Urothelium cell line (cell line): ENCODE measurements around the gene AKAIN1.

ENCODE experiments used
- DNase-seq: peaks from one replicate; pipeline ENCODE4 v3.0.0; 2011; ENCODE audit warnings: low spot score, mixed read lengths
- FAIRE-seq: peaks from 2 replicates; lab custom pipeline; 2011; peaks lifted over from hg19 to GRCh38; lab: Jason Lieb, UNC

AKAIN1 gene

GRCh38 chr18:5197032-5197434, at the start of gene AKAIN1:
TSS of gene AKAIN1 (minus strand) at chr18:5197257. CDS start at chr18:5197053, 204 bp downstream.
- DNase-seq (peak; percentile 93), FAIRE-seq (peak; percentile 86)

GRCh38 chr18:5244941-5245340, 47.9 kb upstream of the AKAIN1 start:
- no peak for DNase-seq

GRCh38 chr18:5239447-5239846, 42.4 kb upstream of the AKAIN1 start:
- no peak for FAIRE-seq
- no peak for DNase-seq

More at GRCh38 chr18:5244941-5245340, 47.9 kb upstream of the AKAIN1 start:
- FAIRE-seq: no peak

GRCh38 chr18:5238371-5238976, 41.4 kb upstream of the AKAIN1 start:
- FAIRE-seq (no peak), DNase-seq (peak; percentile 37)

- DNase-seq: peak; percentile 96
- FAIRE-seq: peak; percentile 99
Measured at GRCh38 chr18:5237723-5238370, 40.8 kb upstream of the AKAIN1 start.

- FAIRE-seq: peak; percentile 86
Measured at GRCh38 chr18:5237083-5237722, 40.1 kb upstream of the AKAIN1 start.

GRCh38 chr18:5214583-5215351, 17.7 kb upstream of the AKAIN1 start:
- DNase-seq: no peak
- FAIRE-seq: no peak

More at GRCh38 chr18:5237083-5237722, 40.1 kb upstream of the AKAIN1 start:
- peak; percentile 65 for DNase-seq

GRCh38 chr18:5207471-5208150, 10.6 kb upstream of the AKAIN1 start:
- DNase-seq (no peak), FAIRE-seq (no peak)

- no peak for FAIRE-seq
- DNase-seq: no peak
Measured at GRCh38 chr18:5198311-5198710, 1.3 kb upstream of the AKAIN1 start.

- DNase-seq: peak; percentile 32
- no peak for FAIRE-seq
Measured at GRCh38 chr18:5197461-5197860, 404 bp upstream of the AKAIN1 start.

GRCh38 chr18:5196253-5197031, 615 bp downstream of the AKAIN1 start:
- peak; percentile 73 for FAIRE-seq
- DNase-seq: peak; percentile 32

GRCh38 chr18:5195656-5196055, 1.4 kb downstream of the AKAIN1 start:
- no peak for DNase-seq
- FAIRE-seq: no peak

GRCh38 chr18:5180254-5180653, 16.8 kb downstream of the AKAIN1 start:
- DNase-seq: no peak
- no peak for FAIRE-seq

- DNase-seq: no peak
- FAIRE-seq: no peak
Measured at GRCh38 chr18:5178519-5178918, 18.5 kb downstream of the AKAIN1 start.

GRCh38 chr18:5175378-5175777, 21.7 kb downstream of the AKAIN1 start:
- DNase-seq (no peak), FAIRE-seq (no peak)

- FAIRE-seq (no peak), DNase-seq (no peak)
Measured at GRCh38 chr18:5173646-5174045, 23.4 kb downstream of the AKAIN1 start.

- DNase-seq (no peak), FAIRE-seq (no peak)
Measured at GRCh38 chr18:5173236-5173635, 23.8 kb downstream of the AKAIN1 start.

- DNase-seq (no peak), FAIRE-seq (no peak)
Measured at GRCh38 chr18:5167831-5168230, 29.2 kb downstream of the AKAIN1 start.

GRCh38 chr18:5166606-5167280, 30.3 kb downstream of the AKAIN1 start:
- FAIRE-seq (no peak), DNase-seq (no peak)
